Esophagus squamous epithelium (tissue), 4 donors: ENCODE results near the gene NHSL1.

ENCODE experiments used
- POLR2A ChIP-seq, 4 donors: fragments of 450-650 bp; IDR thresholded peaks; one replicate each; pipeline ENCODE4 v1.6.1; 2017; ENCODE audit warnings: antibody characterized with exemption in 4 of 4, mild to moderate bottlenecking in 4 of 4, moderate library complexity in 3 of 4
- TF ChIP-seq, protein P1 (sequence below), 6 experiments: fragments of 450-650 bp in 4 of 6; fragments of 200-600 bp in 2 of 6; sonication (generic) in 2 of 6; IDR thresholded peaks; one replicate each; pipeline ENCODE4 v1.5.1; 2016 to 2019; ENCODE audit warnings: antibody characterized with exemption in 6 of 6, mild to moderate bottlenecking in 4 of 6, moderate library complexity in 4 of 6

GRCh38 chr6:138429761-138430160 is 69.5 kb downstream of the NHSL1 start:
- TF ChIP-seq, protein P1, sequence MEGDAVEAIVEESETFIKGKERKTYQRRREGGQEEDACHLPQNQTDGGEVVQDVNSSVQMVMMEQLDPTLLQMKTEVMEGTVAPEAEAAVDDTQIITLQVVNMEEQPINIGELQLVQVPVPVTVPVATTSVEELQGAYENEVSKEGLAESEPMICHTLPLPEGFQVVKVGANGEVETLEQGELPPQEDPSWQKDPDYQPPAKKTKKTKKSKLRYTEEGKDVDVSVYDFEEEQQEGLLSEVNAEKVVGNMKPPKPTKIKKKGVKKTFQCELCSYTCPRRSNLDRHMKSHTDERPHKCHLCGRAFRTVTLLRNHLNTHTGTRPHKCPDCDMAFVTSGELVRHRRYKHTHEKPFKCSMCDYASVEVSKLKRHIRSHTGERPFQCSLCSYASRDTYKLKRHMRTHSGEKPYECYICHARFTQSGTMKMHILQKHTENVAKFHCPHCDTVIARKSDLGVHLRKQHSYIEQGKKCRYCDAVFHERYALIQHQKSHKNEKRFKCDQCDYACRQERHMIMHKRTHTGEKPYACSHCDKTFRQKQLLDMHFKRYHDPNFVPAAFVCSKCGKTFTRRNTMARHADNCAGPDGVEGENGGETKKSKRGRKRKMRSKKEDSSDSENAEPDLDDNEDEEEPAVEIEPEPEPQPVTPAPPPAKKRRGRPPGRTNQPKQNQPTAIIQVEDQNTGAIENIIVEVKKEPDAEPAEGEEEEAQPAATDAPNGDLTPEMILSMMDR (IDR thresholded peaks at IDR 0.05) = no peak
- TF ChIP-seq POLR2A (IDR thresholded peaks at IDR 0.05) = no peak
